HG03354 (cell line): Measurements from ENCODE around the gene STX5.
A peak's percentile ranks its signal among the peaks of the same experiment; 100 is the strongest.
"Not testable (repeated sequence)": the region's sequence is repeated elsewhere in the genome, so short reads cannot be mapped to it uniquely, and the experiment has no call there.

Experiments
- ATAC-seq: cut with Tn5 transposase; IDR thresholded peaks from one replicate; pipeline ENCODE4 v1.9.1; 2021; ENCODE audit warnings: mild to moderate bottlenecking; ENCODE audit not compliant: unreplicated experiment, poor library complexity, severe bottlenecking

STX5 gene, protein sequence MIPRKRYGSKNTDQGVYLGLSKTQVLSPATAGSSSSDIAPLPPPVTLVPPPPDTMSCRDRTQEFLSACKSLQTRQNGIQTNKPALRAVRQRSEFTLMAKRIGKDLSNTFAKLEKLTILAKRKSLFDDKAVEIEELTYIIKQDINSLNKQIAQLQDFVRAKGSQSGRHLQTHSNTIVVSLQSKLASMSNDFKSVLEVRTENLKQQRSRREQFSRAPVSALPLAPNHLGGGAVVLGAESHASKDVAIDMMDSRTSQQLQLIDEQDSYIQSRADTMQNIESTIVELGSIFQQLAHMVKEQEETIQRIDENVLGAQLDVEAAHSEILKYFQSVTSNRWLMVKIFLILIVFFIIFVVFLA

DNA sequence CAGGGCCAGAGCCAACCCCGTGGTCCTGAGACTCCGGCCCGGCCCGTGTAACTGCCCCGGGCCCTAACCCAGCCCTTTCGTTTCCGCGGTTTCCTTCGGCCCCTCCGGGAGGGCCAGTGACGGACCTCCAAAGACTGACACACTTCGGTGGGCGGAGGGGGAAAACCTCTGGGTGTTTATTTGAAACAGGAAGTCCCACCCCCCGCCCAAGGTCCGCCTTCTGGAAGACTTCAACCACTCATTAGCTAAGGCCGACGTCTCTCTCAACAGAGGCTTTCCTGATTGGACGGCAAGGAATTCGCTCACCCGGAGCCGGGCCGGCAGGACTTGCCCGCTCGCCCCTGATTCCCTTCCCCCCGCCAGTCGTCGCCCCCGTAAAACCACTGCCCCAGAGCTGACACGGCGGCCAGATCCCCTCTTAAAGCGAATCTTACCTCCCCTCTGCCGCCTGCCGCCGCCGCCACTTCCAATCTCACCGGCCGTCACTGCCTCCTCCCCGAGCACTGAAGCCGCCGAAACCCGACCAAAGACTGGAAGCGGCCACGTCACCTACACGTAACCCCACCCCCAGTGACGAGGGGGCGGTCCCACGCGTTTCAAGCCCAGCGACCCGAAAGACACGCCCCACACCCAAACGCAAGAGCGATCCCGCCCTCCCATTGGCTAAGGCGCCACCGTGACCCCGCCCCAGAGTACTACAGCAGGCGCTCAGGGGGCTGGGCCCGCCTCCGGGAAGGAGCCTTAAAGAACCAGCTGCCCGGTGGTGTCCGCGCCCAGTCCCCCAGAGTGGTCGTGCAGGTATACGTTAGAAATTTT is at the start of gene STX5:
STX5 (minus strand) TSS at position 532 of the 816 bp plus-strand sequence. CDS start 808 bp downstream, outside the sequence.
- ATAC-seq: peak; percentile 84

DNA sequence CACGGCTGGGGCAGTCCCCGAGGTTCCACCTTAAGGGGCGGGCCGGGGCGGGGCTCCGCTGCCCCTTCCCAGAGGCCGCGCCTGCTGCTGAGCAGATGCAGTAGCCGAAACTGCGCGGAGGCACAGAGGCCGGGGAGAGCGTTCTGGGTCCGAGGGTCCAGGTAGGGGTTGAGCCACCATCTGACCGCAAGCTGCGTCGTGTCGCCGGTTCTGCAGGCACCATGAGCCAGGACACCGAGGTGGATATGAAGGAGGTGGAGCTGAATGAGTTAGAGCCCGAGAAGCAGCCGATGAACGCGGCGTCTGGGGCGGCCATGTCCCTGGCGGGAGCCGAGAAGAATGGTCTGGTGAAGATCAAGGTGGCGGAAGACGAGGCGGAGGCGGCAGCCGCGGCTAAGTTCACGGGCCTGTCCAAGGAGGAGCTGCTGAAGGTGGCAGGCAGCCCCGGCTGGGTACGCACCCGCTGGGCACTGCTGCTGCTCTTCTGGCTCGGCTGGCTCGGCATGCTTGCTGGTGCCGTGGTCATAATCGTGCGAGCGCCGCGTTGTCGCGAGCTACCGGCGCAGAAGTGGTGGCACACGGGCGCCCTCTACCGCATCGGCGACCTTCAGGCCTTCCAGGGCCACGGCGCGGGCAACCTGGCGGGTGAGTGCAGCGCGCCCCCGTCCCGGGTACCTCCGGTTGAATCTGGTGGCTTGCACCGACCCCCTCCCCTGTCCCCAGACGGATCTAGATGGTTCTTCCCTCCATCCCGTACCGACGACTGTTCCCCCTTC is 49.1 kb upstream of the STX5 start, which contains the start of gene SLC3A2:
SLC3A2 (plus strand) TSS at position 94 of the 776 bp plus-strand sequence; CDS start at position 222, 128 bp downstream.
- peak; percentile 78 for ATAC-seq

DNA sequence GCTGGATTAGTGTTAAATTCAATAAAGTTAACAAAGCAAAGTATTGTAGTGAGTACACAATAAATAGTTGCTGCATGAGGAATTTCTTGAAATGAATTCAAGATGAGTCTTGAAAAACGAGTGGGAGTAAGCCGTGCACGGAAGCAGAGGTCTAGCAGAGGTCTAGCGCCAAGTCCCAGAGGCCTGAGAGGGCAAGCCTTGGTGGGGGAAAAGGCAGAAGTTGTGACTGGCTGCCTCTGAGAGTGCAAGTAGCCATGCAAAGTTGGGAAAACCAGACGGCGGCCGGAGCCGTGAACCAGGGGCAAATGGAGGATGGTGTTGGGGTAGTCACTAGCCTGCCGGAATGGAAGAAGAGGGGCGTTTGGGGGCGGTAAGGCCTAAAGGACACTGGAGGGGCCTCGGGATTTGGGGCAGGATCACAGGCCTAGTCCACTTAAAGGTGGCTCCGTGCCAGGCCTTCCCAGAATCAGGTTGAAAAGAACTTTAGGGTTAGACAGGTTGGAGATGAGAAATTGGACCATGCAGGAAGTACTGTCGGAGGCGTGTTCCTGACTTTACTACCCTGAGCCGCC is 48.5 kb upstream of the STX5 start:
- peak; percentile 23 for ATAC-seq

DNA sequence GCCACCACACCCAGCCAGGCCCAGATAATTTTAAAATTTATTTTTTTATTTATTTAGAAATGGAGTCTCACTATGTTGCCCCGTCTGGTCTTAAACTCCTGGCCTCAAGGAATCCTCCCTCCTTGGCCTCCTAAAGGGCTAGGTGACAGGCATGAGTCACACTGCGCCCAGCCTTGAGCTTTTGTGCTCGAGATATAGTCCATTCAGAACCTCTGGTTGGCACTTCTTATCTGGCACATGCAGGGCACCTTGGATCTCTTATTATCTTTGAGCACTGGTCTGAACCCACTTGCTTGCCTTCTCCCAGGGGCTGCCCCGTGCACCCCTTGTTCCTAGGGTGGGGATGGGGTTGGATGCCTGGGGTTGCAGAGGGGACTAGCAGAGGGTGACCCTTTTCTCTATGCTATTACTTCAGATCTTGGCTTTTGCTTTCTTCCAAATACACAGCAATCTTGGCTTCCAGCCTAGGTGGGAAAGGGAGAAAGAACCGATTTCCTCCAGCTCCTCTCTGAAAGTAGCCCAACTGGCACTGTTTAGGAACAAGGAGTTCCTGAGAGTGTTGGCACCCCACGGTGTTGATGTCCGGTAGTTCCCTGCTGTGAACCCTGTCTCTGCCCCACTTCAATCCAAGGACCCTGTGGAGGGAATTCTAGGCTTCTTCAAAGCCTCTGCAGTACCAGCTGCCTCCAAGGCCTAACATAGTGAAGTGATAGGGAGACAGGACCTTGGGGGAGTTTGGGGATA is 47.6 kb upstream of the STX5 start:
- ATAC-seq: no peak

DNA sequence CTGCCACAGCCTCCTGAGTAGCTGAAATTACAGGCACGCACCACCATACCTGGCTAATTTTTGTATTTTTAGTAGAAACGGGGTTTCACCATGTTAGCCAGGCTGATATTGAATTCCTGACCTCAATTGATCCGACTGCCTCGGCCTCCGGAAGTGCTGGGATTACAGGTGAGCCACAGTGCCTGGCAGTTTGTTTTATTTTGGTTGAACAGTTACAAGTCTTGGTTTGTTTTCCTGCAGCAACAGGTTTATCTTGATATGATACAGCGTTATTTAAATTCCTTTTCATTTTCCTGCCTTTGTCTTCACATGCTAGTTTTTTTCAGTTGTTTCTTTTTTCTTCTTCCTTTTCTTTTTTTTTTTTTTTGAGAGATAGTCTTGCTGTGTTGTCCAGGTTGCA is 44.9 kb upstream of the STX5 start:
- no peak for ATAC-seq

DNA sequence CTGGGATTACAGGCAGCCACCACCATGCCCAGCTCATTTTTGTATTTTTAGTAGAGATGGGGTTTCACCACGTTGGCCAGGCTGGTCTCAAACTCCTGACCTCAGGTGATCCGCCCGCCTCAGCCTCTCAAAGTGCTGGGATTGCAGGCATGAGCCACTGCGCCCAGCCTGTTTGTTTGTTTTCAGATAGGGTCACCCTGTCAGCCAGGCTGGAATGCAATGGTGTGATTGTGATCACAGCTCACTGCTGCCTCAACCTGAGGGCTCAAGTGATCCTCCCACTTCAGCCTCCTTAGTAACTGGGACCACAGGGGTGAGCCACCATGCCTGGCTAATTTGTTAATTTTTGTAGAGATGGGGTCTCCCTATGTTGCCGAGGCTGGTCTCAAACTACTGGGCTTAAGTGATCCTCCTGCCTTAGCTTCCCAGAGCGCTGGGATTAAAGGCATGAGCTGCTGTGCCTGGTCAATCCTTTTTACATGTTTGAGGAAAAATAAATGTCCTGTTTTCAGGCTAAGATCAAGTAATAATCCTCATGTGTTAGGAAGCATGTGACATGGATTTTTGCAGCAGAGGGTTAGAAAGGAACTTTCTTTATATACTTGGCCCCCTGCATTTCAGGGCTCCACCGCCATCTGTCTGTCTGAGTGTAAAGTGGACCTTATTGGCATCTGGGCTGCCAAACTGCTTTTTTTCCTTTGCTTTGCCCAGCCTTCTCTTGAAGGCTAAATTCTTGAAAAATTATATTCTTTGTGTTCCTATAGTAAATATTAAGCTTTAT is 44.0 kb upstream of the STX5 start:
- no peak for ATAC-seq

DNA sequence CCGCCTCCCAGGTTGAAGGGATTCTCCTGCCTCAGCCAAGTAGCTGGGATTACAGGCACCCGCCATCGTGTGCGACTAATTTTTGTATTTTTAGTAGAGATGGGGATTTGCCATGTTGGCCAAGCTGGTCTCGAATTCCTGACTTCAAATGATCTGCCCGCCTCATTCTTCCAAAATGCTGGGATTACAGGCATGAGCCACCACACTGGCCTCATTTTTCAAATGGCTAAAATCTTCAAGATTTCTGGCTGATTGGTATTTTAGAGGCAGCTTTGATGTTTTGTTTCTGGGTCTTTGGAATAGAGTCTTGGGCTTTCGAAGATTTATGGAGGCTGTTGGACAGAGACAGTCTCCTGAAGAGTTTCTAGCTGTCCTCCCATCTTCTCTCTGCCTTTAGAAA is 43.0 kb upstream of the STX5 start:
- ATAC-seq: no peak

DNA sequence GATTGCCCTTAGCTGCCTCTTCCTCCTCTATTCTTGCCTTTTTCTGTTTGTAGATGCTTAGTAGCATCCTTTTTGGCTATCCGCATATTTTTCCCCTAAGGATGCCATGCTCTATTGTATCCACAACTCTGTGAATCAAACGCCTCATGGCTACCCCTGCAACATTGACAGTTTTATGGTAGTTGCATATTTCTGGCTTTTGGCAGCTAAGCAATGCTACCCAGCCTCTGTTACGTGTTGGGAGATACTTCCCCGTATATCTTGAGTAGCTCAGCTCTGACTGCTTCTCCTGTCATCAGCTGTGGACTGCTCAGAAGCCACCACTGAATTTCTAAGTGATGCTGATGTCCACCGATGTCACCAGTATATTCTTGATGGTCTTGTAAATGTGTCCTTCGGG is 33.8 kb upstream of the STX5 start:
- no peak for ATAC-seq

DNA sequence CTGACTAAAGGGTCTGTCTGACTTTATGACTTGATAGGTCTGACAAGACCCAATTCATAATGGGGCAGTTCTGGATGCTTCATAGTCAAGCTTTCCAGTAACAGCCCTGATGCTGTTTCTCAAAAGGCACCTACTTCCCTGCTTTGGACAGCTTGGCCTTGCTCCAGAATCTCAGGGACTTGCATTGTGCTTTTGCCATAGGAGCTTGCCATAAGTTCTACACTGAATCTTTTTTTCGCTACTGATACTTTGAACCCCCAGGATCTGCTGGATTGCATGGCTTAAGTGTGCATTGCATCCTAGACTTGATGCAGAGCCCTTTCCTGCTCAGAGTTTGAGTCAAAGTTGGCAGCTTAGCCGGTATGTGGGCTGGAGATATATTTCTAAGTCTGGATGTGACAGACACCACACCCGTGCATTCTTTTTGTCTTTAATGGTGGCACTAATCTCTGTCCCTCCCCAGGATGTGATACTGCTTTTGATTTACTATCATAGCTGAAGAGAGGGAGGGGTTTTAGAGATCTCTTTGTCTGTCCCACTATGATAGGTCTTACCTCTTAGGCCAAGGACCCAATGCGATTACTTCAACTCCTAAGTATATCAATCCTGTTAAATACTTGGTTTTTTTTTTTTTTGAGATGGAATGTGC is 32.0 kb upstream of the STX5 start:
- ATAC-seq: no peak

DNA sequence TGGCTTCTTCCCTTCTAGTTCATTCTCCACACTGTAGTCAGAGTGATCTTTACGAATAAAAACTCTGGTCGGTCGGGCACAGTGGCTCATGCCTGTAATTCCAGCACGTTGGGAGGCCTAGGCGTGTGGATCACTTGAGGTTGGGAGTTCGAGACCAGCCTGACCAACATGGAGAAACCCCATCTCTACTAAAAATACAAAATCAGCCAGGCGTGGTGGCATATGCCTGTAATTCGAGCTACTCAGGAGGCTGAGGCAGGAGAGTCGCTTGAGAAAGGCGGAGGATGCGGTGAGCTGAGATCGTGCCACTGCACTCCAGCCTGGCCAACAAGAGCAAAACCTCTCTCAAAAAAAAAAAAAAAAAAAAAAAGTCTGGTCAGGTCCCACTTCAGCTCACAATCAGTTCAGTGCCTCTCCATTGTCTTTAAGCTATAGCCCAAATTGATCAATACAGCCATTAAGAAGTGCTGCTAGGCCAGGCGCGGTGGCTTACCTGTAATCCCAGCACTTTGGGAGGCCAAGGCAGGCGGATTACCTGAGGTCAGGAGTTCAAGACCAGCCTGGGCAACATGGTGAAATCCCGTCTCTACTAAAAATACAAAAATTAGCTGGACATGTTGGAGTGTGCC is 29.8 kb upstream of the STX5 start:
- ATAC-seq: not testable (repeated sequence)

DNA sequence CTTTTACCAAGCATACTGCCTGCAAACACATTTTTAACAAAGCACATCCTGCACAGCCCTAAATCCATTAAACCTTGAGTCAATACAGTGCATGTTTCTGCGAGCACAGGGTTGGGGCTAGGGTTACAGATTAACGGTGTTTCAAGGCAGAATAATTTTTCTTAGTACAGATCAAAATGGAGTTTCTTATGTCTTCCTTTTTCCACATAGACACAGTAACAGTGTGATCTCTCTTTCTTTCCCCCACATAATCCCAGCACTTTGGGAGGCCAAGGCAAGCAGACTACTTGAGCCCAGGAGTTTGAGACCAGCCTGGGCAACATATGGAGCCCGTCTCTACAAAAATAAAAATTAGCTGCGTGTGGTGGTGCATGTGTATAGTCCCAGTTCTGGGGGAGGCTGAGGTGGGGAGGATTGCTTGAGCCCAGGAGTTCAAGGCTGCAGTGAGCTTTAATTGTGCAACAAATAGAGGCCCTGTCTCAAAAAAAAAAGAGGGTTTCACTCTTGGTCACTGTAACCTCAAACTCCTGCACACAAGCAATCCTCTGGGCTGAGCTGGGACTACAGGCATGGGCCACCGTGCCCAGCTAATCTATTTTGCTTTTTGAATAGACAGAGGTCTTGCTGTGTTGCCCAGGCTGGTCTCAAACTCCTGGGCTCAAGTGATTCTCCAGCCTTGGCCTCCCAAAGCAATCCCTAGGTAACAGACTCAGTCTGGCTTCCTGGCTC is 29.1 kb upstream of the STX5 start:
- ATAC-seq: no peak

DNA sequence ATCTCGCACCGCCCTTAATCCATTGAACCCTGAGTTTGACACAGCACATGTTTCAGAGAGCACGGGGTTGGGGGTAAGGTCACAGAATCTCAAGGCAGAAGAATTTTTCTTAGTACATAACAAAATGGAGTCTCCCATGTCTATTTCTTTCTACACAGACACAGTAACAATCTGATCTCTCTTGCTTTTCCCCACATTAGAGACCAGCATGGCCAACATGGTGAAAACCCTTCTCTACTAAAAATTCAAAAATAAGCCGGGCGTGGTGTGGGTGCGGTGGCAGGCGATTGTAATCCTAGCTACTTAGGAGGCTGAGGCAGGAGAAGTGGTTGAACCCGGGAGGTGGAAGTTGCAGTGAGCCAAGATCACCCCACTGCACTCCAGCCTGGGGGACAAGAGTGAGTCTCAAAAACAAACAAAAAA is 27.4 kb upstream of the STX5 start:
- not testable (repeated sequence) for ATAC-seq

DNA sequence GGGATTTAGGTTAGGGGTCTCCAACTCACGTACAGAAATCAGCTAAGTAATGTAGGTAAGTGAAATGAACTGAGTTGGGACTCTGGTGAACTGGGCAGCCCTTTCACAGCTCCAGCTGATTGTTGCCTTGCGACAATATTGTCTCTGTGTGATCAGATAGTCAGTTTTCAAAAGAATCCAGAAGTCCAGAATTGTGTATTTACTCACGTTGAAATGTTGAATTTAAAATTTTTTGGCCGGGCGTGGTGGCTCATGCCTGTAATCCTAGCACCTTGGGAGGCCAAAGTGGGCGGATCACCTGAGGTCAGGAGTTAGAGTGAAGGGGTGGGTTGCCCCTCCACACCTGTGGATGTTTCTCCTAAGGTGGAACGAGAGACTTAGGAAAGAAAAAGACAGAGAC is 26.4 kb upstream of the STX5 start:
- no peak for ATAC-seq

DNA sequence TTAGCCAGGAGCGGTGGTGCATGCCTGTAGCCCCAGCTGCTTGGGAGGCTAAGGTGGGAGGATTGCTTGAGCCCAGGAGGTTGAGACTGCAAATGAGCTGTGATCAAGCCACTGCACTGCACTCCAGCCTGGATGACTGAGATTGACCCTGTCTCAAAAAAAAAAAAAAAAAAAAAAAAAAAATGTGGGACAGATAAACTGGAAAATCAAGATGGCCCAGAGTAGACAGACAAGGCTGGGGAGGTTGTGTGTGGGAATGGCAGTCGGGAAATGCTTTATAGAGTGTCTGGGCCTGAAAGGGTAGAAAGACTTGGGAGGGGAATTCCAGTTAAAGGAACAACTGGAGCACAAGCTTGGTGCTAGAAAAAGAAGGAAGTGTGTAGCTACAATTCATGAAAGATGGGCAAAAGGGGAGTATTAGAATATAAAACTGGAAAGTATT is 25.7 kb upstream of the STX5 start:
- no peak for ATAC-seq

DNA sequence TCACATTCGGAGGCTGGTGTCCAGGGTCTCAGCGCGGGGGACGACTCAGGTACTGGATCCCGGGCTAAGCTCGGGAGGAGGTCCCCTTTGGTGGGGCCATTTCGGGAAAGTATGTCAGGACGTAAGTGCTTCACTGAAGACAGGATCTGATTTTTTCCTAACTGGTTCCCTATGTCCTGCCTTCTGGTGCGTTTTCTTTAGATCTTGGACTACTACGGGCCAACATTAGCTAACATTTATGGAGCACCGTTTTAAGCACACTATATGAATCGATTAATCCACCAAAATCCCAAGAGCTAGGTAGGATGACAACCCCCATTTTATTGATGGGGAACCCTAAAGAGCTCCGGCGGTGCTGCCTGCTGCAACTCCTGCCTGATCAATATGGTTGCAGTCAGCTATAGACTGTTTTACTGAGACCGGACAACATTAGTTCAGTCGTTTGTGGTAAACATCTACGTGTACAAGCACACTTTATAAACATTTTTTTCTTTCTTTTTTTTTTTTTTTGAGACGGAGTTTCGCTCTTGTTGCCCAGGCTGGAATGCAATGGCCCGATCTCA is 24.6 kb upstream of the STX5 start:
- no peak for ATAC-seq

DNA sequence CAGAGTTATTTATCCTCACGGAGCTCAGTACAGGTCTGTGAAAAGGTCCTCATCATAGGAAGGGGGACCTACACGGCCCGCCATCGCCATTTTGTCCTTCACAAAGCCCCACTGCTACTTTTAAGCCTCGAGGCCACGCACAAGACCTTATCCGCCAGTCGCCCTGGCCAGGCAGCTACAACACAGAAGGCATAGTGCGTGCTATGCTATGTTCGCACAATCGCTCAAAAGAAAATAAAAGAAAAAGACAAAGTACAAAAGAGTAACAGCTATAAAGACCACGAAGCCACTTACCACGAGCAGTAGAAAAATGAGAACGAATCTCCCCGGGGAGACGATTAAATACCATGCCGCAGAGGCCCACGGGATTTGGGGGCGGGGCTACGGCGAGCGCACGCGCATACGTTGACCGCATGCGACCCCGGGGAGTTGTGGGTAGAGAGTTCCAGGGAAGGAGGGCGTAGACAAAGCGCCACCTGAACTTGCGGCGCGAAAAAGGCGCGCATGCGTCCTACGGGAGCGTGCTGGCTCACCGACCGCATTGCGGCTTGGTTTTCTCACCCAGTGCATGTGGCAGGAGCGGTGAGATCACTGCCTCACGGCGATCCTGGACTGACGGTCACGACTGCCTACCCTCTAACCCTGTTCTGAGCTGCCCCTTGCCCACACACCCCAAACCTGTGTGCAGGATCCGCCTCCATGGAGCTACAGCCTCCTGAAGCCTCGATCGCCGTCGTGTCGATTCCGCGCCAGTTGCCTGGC is 23.9 kb upstream of the STX5 start:
- peak; percentile 88 for ATAC-seq
